HG03045 (cell line): ENCODE data around the gene NTM.

Source experiments
- ATAC-seq: cut with Tn5 transposase; IDR thresholded peaks from one replicate; pipeline ENCODE4 v1.9.1; 2021; ENCODE audit warnings: mild to moderate bottlenecking, moderate library complexity; ENCODE audit not compliant: unreplicated experiment

Gene NTM

DNA sequence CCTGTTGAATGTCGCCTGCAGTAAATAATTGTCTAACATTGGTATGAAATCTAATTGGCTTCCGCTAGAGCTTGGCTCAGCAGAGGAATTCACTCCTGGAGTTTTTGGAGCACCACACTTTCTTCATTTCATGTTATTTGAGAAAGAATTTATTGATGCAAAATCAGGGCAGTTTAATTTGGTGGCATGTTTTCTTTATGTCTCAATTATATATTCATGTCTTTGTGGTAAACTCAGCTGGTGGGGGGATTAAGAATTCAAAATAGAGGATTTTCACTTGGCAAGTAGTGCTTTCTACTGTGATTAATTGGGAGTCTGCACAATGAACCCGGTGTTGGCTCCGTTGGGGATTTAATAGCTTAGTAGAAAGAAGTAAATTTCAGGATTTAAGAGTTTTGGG lies 784.4 kb downstream of the NTM start:
- no peak for ATAC-seq

DNA sequence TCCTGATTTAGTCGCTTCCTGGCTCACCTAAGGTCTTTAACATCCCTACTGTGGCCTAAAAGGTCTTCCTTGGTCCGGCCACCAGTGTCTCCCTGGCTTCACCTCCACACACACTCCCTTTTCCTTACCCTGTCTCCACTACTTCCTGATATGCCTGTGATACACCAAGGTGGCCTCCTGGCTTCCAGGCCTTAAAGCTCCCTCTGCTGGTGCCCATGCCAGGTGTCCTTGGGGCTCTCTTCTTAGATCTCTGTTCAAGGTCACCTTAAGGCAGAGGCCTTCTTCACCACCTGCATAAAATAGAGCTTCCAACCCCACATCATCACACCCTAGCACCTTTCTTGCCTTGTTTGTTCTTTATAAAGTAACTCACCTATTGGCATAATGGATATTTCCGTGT lies 787.7 kb downstream of the NTM start:
- ATAC-seq = no peak

DNA sequence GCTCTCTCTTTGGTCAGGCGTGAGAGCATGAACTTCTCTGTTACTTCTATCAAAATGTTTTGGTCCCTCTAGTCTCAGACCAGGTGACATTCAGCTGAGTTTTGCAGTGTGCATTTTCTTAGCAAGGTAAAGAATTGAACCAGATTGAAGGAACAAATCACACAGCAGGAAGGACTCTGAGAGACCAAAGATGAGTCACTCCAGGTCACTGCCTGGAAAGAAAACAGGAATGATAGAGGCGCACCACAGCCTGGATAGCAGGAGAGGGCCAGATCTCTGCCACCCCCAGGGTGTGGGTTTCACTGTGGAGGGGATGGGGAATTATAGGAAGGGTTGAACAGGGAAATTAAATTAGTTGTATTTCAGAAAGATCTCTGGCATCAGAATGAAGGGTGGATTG lies 788.3 kb downstream of the NTM start:
- ATAC-seq = no peak

DNA sequence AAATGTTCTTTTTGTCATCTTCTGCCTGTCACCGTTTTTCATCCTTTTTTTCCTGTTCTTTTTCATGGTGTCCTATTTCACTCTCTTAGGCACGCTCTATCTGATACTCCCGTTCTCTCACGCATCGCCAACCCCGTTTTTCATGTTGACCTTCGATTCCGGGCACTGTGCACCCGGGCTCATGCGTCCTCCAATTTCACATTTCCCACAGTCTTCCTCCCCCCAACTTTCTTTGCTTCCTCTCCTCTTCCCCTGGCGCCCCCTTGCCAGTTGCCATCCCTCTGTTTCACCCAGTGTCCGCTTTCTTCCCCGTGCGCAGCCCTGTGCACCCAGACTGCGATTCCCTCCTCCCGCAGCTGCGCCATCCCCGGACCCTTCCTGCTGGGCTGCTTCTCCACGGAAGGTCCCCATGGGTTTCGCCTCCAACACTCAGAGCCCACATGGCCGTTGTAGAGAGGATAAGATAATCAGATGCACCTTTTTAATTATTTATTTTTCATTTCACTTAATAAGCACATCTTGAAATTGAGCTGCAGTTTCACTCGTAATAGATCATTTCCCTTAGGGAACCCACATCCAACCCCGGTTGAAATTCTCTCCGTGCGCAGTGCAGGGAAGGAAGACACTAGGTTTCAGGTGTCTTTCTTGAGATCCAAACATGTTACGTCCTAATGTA lies 791.1 kb downstream of the NTM start:
- no peak for ATAC-seq

DNA sequence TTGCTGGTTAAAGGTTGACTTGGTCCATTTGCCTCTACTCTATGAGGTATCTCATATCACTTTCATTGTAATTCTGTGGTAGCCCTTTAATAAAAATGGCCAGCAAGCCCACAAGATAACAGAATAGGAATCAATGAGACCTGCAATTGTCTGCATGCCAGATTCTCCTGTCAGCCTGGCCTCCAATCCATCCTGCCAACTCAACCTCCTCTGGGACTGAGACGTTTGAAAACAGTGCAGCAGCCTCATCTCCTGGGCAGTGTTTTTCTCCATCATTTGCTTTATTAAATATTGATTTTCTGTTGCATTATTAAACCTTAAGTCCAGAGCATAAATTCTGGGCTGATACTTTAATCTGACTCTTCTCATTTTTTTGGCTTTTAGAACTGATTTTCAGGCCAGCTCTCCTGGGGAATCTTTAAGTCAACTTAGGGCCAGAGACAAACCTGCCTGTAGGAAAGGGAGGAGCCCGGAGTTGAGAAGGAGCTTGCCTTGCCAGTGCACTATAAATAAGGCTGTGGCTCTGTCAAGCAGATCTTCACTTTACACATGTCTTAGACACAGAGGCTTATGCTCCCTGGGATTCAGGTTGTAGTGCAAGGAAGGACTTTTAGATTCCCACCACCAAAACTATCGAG lies 798.0 kb downstream of the NTM start:
- no peak for ATAC-seq

DNA sequence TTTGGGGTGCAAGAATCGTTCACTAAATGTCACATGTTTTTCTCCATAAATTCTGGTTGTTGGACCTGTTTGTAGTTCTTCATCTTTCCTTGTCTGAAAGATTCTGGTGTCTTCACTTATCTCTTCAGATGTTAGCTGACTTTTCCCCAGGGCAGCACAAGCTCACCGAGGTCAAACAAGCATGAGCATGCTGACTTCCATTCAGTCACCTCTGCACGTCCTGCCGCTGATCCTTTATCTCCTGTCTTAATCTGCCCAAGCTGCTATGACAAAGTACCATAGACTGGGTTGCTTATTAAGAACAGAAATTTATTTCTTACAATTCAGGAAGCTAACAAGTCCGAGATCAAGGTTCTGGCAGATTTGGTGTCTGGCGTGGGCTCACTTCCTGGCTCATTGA lies 800.6 kb downstream of the NTM start:
- no peak for ATAC-seq

DNA sequence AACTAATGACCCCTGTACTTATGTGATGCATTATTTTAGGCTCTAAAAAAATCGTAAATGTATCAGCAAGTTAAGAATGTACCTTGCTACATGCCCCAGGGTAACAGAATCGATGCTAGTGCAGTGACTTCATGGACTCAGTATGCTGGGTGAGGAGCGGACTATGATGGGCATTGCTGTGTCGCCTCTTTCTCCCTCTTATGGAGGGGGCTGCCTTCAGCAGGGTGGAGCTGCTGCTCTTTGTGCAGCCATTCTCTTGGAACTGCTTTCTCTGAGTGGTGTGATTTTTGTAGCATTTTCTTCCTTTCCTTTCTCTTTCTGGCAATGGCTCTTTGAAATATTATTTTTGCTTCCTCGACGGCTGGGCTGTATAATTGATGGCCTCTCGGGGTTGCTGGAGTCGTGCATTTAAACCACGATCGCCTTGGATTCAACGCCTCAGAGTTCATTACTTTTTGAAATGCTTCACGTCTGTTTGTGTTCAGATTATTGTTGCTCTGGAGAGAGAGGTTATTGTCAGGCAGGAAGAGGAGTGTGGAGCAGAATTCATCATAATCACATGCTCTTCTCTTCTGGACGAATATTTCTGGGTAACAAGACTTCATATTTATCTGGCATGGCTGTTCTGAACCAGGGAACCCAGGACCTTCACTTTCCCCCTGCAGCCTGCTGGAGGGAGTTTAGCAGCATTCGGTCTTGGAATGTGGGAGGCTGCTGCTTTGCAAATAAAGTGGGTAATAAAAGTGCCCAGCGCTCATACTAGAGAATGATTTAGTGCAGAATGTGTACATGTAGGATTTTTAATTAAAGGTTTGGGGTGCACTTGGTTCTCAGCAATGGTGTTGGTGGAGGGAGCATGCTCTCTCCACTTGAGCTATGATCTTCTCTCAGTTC lies 804.2 kb downstream of the NTM start:
- ATAC-seq = no peak

DNA sequence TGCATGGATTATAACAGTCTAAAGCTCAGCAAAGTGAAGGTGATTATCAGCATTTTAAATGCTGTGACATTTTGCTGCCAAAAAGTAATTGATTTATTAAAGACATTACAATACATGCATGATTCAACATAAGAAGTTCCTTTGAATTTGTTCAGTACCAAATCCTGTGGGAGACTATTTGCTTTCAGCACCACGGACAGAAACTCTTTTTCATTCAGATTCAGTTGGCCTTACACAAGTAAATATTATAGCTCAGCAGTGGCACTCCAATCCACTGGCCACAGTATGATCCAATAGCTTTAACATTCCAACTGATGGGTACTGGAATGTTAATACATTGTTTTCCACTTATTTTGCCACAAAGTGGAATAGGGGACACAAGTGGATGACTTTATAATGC lies 806.7 kb downstream of the NTM start:
- no peak for ATAC-seq

DNA sequence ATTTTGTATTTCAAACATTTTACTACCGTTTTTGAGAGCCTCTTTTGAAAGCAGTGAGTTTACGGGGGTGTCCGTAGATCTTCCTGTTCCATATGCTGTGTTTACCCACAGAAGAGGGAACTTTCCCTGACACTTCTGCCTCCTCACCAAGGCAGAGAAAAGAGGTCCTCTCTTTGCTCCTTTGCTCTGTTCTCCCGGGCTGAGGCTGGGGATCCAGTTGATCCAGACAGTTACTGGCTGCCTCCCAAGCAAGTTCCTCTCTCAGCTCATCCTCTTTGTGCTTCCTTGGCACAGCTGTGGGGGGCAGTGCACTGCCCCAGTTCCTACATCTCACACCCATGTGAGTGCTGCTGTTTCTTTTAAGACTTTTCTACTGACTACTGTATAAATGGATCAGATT lies 813.7 kb downstream of the NTM start:
- ATAC-seq = no peak

DNA sequence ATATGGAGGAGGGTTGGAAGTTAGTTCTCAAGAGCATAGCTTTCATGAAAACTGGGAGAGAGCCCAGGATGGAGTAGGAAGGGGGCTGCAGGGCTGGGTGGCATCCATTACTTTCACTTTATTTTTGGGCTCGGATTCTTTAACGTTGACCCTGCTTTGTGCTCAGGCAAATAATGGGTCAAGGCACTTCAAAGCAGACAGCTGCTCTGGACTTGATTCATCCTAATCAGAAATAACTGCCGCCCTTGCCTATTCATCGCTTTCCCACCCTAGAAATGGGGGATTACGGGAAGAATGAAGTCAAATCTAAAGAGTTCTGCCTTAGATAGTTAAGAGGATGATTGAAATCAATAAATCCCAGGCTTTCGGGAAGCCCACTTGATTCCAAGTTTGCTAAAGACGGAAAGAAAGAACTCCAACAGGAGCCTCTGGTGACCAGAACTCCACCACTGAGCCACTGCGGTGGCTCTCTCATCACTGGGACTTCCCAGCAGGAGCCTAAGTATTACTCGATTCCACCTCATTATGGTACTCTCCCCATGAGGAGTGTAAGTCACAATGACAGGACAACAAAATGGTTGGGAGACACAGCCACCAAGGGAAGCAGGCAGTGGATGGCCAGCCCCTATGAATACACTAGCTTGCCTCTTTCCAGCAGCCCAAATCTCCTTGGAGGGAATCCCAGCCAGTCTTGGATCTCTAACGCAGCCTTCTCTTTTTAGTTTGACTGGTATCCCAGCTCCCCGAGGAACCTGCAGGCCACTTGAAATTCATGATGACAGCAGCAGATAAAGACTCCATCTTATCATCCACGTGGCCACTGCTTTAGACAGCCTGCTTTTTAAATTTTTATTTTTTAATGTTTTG lies 815.5 kb downstream of the NTM start:
- no peak for ATAC-seq

DNA sequence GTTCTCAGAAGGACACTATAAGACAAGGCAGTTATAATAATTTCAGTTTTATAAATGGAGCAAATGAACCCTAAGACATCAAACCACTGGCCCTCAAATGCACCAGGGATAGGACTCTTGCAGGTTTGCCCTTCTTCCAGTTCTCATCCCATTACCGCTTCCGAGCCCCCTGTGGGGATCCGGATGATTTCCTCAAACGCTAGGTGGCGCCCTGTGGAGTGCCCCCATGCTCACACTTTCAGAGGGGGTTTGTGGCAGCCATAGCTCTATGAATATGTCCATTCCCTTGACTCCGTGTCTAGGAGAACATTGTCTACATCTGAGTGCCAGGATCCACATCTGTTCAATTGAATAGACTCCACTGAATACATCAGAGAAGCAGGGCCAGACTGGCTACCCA lies 816.3 kb downstream of the NTM start:
- ATAC-seq = no peak

DNA sequence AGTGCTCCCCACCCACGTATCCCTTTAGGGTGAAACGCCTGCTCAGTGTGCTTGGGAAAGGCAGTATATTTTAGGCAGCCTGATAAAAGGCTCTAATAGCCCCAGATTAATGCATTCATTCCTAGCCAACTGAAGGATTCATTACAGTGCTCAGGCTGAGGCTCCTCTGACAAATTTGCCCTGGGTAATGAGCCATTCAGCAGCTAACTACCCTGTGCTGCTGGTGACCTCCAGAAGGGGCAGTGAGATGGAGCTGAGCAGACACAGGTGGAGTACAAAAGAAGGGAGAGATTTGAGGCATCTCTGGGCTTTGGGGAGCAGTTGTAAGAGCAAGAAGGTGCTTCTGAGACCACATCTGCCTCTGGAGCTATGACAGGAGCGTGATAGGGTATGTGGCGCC lies 817.0 kb downstream of the NTM start:
- ATAC-seq = no peak

DNA sequence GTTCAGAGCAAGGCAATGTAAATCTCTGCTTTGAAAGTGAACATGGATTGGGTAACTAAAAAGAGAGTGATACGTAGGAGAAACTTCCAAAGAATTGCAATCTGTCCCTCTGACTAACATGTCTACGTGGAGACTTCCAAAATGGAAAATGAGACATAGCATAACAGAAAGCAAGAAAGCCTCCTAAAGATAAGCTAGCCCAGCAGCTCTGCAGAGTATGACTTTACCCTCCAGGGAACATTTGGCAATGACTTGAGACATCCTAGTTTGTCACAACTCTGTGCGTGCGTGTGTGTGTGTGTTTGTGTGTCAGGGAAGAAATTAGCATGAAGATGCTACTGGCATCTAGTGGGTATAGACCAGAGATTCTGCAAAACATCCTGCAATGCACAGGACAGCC lies 817.4 kb downstream of the NTM start:
- no peak for ATAC-seq

DNA sequence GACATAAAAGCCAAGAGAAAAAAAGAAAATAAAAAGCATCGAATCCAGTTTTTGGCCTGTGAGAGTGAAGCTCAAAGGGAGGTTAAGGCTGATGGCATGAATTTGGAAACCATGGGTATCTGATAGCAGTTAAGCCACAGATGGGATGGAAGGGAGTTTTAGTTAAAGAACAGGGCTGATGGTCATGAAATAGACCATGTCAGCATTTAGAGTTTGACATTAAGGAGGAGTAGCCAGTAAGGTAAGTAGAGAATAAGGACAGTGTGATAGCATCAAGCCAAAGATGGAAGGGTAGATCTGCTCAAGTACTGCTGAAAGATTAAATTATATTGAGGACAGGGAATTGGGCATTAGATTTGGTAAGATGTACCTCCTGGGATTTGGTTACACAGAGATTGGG lies 826.5 kb downstream of the NTM start:
- no peak for ATAC-seq

DNA sequence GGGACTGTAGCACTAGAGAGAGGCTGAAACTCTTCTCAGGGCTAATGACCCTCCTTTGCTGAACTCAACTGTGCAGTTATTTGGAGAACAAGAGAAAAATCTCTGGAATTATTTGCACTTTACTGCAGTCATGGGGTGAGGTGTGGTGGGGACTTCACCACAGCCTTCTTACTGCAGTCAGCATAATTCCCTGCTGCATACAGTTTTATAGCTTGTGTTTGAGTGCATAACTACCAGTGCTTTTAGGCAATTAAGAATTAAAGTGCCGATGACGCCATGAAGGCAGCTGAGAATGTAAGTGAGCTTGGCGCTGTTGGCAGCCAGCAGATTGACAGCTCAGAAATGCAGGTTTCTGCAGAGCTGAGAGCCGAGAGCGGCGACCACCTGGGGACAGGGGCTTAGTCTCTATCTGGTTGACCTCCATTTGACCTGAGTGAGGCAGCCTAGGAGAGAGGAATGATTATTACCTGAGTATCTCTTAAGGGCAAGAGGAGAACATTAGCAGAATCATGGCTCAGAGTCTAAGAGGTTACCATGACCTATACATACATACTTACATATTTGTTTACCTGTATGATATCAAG lies 830.0 kb downstream of the NTM start:
- ATAC-seq = no peak

DNA sequence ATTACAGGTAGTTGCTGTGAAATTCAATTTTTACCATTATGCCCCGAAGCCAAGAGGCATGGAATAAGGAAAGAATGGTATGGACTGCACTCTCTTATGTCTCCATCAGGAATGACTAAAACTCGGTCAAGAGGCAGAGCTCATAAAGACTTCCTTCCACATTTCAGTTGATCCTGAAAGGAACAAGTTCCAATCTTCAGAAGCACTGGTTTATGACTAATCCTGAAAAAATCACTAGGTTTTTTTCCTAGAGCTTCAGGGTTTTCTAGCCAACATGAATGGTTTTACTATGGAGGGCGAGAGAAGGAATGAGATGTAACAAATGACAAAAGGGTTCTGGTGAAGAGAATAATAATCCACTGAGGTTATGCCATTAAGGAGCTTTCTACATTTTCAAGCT lies 832.2 kb downstream of the NTM start:
- ATAC-seq = no peak

DNA sequence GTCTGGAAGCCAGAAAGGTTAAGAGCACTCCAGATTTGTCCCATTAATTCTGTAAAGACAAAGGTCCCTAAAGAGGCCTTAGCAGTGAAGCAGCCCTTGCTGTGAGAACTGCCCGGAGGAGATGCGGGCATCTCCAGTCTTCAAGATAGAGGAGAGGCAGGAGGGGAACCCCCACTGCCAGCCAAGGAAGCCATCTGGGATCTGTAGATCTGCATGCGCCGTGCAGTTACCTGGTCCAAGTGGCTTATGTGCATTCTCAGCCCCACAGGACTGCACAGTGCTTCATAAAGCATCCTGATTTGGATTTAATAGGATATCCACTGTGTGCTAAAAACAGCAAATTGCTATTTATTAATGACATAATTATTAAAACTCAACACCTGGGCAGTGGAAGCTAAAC lies 834.6 kb downstream of the NTM start:
- ATAC-seq = no peak

DNA sequence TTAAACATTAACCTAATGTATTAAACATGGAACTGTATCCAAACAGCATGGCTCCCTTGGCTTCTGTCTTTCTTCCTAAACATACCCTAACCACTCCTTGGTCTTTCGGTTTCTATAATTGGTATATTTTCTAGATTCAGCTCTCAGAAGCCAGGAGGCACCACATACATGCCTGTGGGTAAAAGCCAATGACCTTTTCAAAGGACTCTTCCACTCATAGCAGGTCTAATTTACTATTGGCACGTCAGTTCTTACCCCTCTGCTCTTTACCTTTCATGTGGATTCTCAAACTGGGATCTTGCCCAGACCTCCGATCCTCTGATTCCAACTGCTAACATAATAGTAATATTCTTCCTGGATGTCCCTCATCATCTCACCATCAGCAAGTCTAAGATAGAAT lies 835.1 kb downstream of the NTM start:
- no peak for ATAC-seq

DNA sequence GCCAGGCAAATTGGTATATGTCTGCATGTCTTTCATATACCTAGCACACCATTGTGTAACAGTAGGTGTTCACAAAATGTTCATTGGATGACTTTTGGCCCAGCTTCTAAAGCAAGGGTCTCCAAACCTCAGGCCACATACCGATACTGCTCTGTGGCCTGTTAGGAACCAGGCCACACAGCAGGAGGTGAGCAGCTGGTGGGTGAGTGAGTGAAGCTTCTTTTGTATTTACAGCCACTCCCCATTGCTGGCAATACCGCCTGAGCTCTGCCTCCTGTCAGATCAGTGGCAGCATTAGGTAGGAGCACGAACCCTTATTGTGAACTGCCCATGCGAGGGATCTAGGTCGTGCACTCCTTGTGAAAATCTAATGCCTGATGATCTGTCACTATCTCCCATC lies 836.6 kb downstream of the NTM start:
- no peak for ATAC-seq

DNA sequence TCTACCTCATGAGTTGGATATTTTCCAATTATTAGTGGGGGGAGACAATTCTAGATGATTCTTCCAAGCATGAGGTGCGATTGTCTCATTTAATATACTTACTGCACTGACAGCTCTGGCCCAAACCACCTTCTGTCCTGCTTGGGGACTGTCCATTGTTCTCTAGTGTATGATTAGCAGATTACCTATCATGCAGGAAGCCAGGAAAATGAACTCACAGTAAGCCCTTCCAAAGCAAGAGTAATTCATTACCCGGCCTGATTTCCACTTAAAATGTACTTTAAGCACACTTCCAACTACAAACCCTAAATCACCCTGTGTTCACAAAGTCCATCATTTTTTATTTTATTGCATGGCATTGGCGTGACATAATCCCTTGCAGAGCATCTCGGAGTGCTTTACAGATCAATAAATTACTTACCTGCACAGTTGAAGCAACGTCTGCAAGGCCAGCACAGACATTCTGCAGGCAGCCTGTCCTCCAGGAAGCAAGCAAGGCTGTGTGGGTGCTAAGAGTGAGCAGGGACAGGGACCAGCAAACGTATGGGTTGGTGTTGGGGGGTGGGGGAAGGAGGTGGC lies 838.2 kb downstream of the NTM start:
- no peak for ATAC-seq
